Astrocyte of the spinal cord (primary cell): ENCODE measurements around the gene ZNF106.

ENCODE experiments used
- DNase-seq: peaks from one replicate; pipeline ENCODE4 v3.0.0; 2011; ENCODE audit warnings: low read depth, low spot score
- H3K4me3 ChIP-seq: 2 replicates; pipeline ENCODE4 v1.5.1; 2011; ENCODE audit warnings: low read depth, mild to moderate bottlenecking, low read length, moderate library complexity
- in situ Hi-C: cut with HindIII; loops from 2 replicates; pipeline ENCODE4 v1.10.0; 2017; ENCODE audit warnings: low sequenced_read_pairs
- TF ChIP-seq, protein P1 (sequence below): IDR thresholded peaks from 2 replicates; pipeline ENCODE4 v1.5.1; 2012; ENCODE audit warnings: low read depth, mild to moderate bottlenecking, low read length, inconsistent platforms

ZNF106 gene

DNA sequence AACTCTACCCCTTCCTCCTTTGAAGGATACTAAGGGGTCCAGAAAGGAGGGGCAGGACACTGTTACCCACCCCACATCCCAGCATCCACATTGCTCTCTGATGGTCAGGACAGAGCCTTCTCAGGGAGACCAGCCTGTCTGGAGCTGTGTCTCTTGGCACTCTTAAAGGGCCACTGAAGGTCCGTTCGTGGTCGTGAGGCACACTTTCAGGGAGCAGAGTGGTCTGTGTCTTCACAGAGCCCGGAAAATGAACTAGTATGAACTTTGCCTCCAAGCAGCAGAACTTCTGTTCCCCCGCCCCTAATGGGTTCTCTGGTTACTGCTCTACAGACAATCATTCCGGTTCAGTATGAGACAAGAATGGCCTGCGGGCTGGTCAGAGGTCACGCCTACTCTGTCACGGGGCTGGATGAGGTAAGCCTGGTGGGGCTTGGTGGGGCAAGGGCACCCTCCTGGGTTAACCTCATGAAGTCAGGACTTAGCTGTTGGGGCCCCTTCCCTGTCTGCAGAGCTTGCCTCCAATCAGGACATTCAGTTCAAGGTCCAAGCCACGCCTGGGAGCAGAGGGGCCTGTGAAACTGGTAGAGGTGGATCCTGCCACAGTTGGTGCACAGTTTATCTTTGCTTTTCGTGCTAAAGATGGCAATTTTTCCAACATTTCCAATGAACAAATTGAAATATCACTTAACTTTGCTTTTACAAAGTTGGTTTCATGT lies 98.5 kb downstream of the ZNF106 start:
- no peak overlapping the region for H3K4me3 ChIP-seq
- DNase-seq: no peak
- in situ Hi-C loops: no loop called here
- TF ChIP-seq, protein P1, sequence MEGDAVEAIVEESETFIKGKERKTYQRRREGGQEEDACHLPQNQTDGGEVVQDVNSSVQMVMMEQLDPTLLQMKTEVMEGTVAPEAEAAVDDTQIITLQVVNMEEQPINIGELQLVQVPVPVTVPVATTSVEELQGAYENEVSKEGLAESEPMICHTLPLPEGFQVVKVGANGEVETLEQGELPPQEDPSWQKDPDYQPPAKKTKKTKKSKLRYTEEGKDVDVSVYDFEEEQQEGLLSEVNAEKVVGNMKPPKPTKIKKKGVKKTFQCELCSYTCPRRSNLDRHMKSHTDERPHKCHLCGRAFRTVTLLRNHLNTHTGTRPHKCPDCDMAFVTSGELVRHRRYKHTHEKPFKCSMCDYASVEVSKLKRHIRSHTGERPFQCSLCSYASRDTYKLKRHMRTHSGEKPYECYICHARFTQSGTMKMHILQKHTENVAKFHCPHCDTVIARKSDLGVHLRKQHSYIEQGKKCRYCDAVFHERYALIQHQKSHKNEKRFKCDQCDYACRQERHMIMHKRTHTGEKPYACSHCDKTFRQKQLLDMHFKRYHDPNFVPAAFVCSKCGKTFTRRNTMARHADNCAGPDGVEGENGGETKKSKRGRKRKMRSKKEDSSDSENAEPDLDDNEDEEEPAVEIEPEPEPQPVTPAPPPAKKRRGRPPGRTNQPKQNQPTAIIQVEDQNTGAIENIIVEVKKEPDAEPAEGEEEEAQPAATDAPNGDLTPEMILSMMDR: no peak

DNA sequence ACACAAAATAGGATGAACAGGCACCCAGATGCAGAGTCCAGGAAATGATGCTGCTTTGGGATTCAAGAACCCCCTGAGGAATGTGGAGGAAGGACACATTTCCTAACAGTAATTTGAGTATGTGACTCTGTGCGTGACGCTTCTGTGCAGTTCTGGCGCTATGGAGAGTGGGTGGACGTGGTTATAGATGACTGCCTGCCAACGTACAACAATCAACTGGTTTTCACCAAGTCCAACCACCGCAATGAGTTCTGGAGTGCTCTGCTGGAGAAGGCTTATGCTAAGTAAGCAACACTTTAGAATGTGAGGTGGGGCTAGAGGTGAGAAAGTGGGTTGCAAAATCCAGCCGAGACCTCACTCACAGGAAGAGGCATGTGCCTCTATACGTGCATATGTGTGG lies 103.3 kb downstream of the ZNF106 start:
- TF ChIP-seq, protein P1: no peak
- in situ Hi-C loops: no loop called here
- no peak overlapping the region for H3K4me3 ChIP-seq
- no peak for DNase-seq

DNA sequence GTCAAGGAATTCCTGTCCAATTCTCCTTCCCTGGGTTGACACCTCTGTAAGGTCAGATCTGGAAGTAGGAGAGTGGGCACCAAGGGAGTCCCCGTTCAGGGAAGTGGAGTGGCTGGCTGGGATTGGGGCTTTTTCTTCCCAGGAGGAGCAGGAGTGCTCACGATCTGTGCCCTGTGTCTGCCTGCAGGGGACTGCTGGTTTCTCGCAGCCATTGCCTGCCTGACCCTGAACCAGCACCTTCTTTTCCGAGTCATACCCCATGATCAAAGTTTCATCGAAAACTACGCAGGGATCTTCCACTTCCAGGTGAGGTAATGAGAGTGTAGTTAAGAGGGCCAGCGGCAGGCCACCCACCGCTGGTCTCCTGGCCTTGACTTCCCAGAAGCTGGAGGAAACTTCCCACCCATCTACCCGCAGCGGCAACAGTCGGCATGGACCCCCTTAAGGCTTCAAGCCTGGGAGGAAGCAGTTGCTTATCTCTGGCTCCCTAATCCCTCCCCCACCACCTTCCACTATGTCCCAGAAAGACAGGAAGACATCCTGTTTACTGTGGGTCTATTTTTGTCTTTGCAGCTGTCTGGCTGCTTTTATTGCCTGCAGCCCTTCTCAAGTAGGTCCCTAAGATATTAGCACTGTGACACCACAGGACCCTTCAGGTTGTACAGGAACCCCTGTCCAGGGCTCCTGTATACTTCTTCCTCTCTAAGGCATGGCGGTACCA lies 104.8 kb downstream of the ZNF106 start:
- no peak for DNase-seq
- no peak overlapping the region for H3K4me3 ChIP-seq
- in situ Hi-C loops: no loop called here
- TF ChIP-seq, protein P1: no peak

DNA sequence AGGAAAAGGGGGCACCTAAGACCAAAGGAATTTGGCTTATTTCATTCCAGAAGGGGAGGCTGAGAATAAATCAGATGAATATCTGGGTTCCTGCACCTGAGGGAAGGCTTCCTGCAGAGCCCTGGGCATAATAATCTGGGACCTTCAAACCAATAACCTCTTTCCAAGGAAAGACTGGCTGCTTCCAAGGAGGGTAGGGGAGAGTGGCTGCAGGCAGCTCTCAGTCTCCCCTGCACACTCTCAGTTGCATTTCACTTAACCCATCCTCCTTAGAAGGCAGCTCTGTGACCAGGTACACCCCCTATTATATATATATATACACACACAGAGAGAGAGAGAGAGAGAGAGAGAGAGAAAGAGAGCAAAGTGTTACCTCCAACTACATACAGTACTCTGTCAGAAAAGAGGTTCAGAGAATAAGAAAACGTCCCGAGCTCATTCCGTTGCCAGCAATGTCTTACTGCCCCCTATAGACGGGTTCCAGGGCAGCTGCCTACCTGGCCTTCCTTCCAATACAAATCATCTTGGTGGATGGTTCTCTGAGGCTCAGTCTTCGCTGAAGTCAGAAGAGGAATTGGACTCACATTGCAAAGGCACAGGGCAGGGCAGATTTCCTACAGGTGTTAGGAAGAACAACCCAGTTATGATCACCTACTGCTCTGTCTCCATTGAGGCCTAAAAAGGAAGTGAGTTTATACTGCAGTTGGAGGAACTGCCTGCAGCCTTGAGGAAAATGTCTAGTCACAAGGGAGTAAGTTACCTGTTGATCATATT lies 105.5 kb downstream of the ZNF106 start:
- TF ChIP-seq, protein P1: peak; percentile 82
- in situ Hi-C loops: no loop called here
- DNase-seq: peak; percentile 43
- H3K4me3 ChIP-seq: no peak overlapping the region

DNA sequence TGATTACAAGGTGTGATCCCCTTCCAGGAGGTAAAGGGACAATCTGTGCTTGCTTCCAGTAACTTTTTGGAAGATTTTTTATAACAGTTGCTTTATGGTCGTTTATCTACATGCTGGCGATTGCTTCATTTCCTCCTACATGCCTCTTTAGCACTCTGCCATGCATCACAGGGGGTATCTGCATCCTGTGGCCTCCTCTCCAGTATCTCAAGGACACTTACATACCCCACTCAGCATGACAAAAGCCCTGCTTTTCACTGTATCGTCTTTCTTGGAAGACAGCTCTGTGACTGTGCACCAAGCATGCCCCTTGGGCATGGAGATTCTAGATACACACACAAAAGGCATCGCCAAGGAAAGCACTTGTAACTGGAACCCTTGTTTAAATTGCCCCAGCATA lies 106.3 kb downstream of the ZNF106 start:
- in situ Hi-C loops: no loop called here
- no peak overlapping the region for H3K4me3 ChIP-seq
- TF ChIP-seq, protein P1: no peak
- no peak for DNase-seq

DNA sequence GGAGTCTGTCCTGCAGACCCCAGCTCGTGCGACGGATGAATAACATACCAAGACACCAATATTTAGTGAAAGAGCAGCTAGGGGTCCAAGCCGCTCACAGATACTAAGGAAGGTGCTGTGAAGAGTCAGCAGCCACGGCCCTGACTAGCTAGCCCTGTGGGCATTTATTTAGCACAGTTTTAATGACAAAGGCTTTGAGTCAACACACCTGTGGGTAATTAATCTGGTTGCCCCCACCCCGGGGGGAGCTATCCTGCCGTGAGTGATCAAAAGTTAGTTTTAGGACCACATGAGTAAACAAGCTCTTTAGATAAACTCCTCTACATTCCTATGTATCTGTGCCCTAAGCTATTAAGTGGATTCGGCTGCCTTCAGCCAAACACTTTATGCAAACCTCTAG lies 112.9 kb downstream of the ZNF106 start:
- TF ChIP-seq, protein P1: no peak
- in situ Hi-C loops: no loop called here
- no peak overlapping the region for H3K4me3 ChIP-seq
- no peak for DNase-seq
